ENCODE data around the gene TGM1.

Gene TGM1

GRCh38 chr14:24252289-24253124, 10.5 kb downstream of the TGM1 start:
- Mint-ChIP-seq H3K4me1 (no peaks in the 10 kb centered on the region), H3K4me3 (no peak overlapping the region), H3K9me3 (no peaks in the 10 kb centered on the region), H3K36me3 (ENCODE audit: low read depth) (no peaks in the 10 kb centered on the region), H3K27me3 (ENCODE audit: low read depth) (no peaks in the 10 kb centered on the region), H3K27ac (no peak overlapping the region)
- no peak for TF ChIP-seq CTCF (IDR thresholded peaks at IDR 0.05; ENCODE audit: unreplicated experiment in 3 of 3)

- H3K36me3 Mint-ChIP-seq (ENCODE audit: low read depth), result no peaks in the 10 kb centered on the region
- H3K4me1 Mint-ChIP-seq, result no peaks in the 10 kb centered on the region
Observed at GRCh38 chr14:24251880-24252288, 11.1 kb downstream of the TGM1 start.

GRCh38 chr14:24250354-24250753, 12.6 kb downstream of the TGM1 start:
- no peaks in the 10 kb centered on the region for H3K4me1 Mint-ChIP-seq
- no peaks in the 10 kb centered on the region for H3K9me3 Mint-ChIP-seq
- TF ChIP-seq CTCF (IDR thresholded peaks at IDR 0.05; ENCODE audit: unreplicated experiment in 3 of 3), result no peak
- no peak overlapping the region for H3K27ac Mint-ChIP-seq
- H3K4me3 Mint-ChIP-seq, result no peak overlapping the region
- no peaks in the 10 kb centered on the region for H3K36me3 Mint-ChIP-seq (ENCODE audit: low read depth)
- no peaks in the 10 kb centered on the region for H3K27me3 Mint-ChIP-seq (ENCODE audit: low read depth)

More at GRCh38 chr14:24251880-24252288, 11.1 kb downstream of the TGM1 start:
- no peak for TF ChIP-seq CTCF (IDR thresholded peaks at IDR 0.05; ENCODE audit: unreplicated experiment in 3 of 3)
- Mint-ChIP-seq H3K4me3 (no peak overlapping the region), H3K27ac (no peak overlapping the region), H3K27me3 (ENCODE audit: low read depth) (no peaks in the 10 kb centered on the region), H3K9me3 (no peaks in the 10 kb centered on the region)

- peaks cover 4% of the 10 kb centered on the region for H3K4me1 Mint-ChIP-seq
- H3K4me3 Mint-ChIP-seq, result no peak overlapping the region
- no peaks in the 10 kb centered on the region for H3K36me3 Mint-ChIP-seq (ENCODE audit: low read depth)
- H3K27me3 Mint-ChIP-seq (ENCODE audit: low read depth), result no peaks in the 10 kb centered on the region
- H3K9me3 Mint-ChIP-seq, result no peaks in the 10 kb centered on the region
- H3K27ac Mint-ChIP-seq, result no peak overlapping the region
- no peak for TF ChIP-seq CTCF (IDR thresholded peaks at IDR 0.05; ENCODE audit: unreplicated experiment in 3 of 3)
Observed at GRCh38 chr14:24249230-24250021, 13.6 kb downstream of the TGM1 start.

- no peak for TF ChIP-seq CTCF (IDR thresholded peaks at IDR 0.05; ENCODE audit: unreplicated experiment in 3 of 3)
- Mint-ChIP-seq H3K9me3 (no peaks in the 10 kb centered on the region), H3K36me3 (ENCODE audit: low read depth) (no peaks in the 10 kb centered on the region), H3K4me3 (no peak overlapping the region), H3K27me3 (ENCODE audit: low read depth) (no peaks in the 10 kb centered on the region), H3K4me1 (peaks cover 11% of the 10 kb centered on the region), H3K27ac (no peak overlapping the region)
Observed at GRCh38 chr14:24247422-24247821, 15.6 kb downstream of the TGM1 start.
